Measurements from ENCODE around the gene COX6A2. TPM values are rescaled to one million over a fixed set of nuclear protein-coding genes. Genes with fewer than 3 reads are reported as not detected.

The COX6A2 gene
- total and polyA plus RNA-seq, 8 donors: 0.39 to 5.5 (median 0.57) TPM; not detected in 2

DNA sequence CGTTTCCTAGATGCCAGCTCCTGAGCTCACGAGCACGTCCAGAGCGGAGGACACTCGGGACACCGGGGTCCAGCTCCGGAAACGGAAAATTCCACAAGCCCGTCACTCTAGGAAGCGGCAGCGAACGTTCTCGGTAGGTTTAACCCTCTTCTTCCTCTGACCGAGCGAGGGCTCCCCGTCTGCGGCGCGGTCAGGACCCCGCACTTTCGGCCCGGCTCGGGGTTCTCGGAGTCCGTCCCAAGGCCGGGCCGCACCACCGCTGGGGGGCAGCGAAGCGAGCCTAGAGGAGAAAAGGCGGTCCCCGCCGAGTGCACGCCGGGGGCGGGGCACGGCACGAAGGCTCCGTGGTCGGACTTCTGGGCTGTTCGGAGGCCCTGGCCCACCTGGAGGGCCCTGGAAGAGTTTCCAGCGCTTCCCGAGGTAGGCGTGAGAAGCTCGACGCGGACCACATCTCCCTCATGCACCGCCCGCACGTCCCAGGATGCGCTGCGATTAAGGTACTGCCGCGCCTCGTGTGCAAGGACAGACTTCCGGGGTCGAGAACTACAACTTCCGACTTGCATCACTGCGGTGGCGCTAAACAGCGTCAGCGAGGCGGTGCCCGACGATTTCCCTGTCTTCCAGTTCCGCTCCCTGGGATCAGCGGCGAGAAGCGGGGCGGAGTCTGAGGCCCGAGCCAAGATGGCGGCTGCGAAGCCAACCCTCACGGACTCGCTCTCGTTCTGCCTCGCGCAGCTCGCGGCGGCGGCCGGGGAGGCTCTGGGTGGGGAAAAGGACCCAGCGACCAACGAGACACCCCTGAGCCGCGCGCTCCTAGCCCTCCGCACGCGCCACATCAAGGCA, 30.9 kb upstream of the COX6A2 start, which contains the start of gene ARMC5:
ARMC5 (plus strand) TSS at position 658 of the 843 bp plus-strand sequence; CDS start at position 682, 24 bp downstream.
- intact Hi-C loops (cut with DNase I): no loop called here
- DNase-seq (peak; percentile 94 to 99 (median 98)), ATAC-seq (peak; percentile 83 to 91 (median 85)), FAIRE-seq (no peak)
- Histone ChIP-seq H3K4me1 (peaks cover 14 to 39% (median 22%) of the 10 kb centered on the region in 3 donors), H3K4me3 (peak within 1 kb of the TSS; percentile 75 to 77 (median 75)), H3K27me3 (no peaks in the 10 kb centered on the region), H3K9me3 (no peaks in the 10 kb centered on the region), H3K36me3 (peaks cover 0 to 9% (median 0%) of the 10 kb centered on the region in 3 donors), H3K27ac (peak within 1 kb of the TSS; percentile 100)
- WGBS, 2 donors: 0% methylated on average over 63 to 91 of the region's 91 CpGs
- peak in 3 of 4 donors; percentile 21 to 24 (median 22) for TF ChIP-seq CTCF (IDR thresholded peaks at IDR 0.05)

GRCh38 chr16:31458073-31458843, 30.1 kb upstream of the COX6A2 start:
- intact Hi-C loops (cut with DNase I): no loop called here
- ATAC-seq (peak; percentile 4 to 18 (median 11)), DNase-seq (peak; percentile 50 to 82 (median 66)), FAIRE-seq (no peak)
- Histone ChIP-seq H3K36me3 (peaks cover 0 to 9% (median 0%) of the 10 kb centered on the region in 3 donors), H3K27me3 (no peaks in the 10 kb centered on the region), H3K9me3 (no peaks in the 10 kb centered on the region), H3K4me1 (peaks cover 14 to 44% (median 22%) of the 10 kb centered on the region in 3 donors), H3K27ac (peak overlapping the region; percentile 100), H3K4me3 (peak overlapping the region; percentile 75 to 77 (median 75))
- 0% methylated on average over 35 to 42 of the region's 42 CpGs for WGBS, 2 donors
- peak in 1 of 4 donors; percentile 3 for TF ChIP-seq CTCF (IDR thresholded peaks at IDR 0.05)

DNA sequence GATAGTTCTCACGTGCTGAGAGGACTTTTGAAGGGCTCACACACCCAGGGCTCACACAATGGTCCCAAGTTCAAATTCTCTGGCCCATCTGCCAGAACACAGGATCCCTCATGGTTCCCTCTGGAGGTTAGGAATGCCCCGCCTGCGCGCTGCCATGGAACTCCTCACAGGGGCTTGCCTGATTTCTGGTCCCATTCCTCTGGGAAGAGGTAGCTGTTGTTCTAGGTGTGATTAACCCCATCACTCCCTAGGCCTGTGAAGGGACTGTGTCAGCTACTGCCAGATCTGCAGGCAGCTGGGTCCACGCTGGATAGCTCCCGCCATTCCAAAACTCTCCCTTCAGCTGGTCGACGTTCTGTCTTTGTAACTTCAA, 28.8 kb upstream of the COX6A2 start:
- intact Hi-C loops (cut with DNase I): no loop called here
- Histone ChIP-seq H3K4me3 (peak overlapping the region in 1 of 4 donors; percentile 75), H3K4me1 (peaks cover 14 to 54% (median 22%) of the 10 kb centered on the region in 3 donors), H3K36me3 (no peaks in the 10 kb centered on the region), H3K9me3 (no peaks in the 10 kb centered on the region), H3K27ac (no peak overlapping the region), H3K27me3 (no peaks in the 10 kb centered on the region)
- DNase-seq (peak in 2 of 6 donors; percentile 11 to 39), FAIRE-seq (no peak), ATAC-seq (no peak)
- no peak for TF ChIP-seq CTCF (IDR thresholded peaks at IDR 0.05)
- WGBS, 2 donors: 65 to 66% methylated on average over 8 of the region's 8 CpGs

- Histone ChIP-seq H3K4me1 (peaks cover 14 to 54% (median 21%) of the 10 kb centered on the region in 3 donors), H3K36me3 (no peaks in the 10 kb centered on the region), H3K9me3 (no peaks in the 10 kb centered on the region), H3K27me3 (no peaks in the 10 kb centered on the region), H3K27ac (no peak overlapping the region), H3K4me3 (no peak overlapping the region)
- intact Hi-C loops (cut with DNase I): no loop called here
- 68 to 72% methylated on average over 17 of the region's 17 CpGs for WGBS, 2 donors
- peak in 1 of 6 donors; percentile 36 for DNase-seq
- ATAC-seq: no peak
- FAIRE-seq: no peak
- TF ChIP-seq CTCF (IDR thresholded peaks at IDR 0.05): no peak
These were observed 27.6 kb upstream of the COX6A2 start for GRCh38 chr16:31455601-31456314.

Data from pancreas (tissue), 10 donors.